Fibroblast of lung (primary cell): ENCODE data around the gene BCAN. TPM values are rescaled to one million over a fixed set of nuclear protein-coding genes. Genes with fewer than 3 reads are reported as not detected.

Source experiments
- DNase-seq, 2 donors: peaks; one replicate each; pipeline versions ENCODE4 v3.0.0 to v3.0.0-alpha.2; 2010; ENCODE audit warnings: low read depth in 2 of 2
- H2AFZ ChIP-seq: 2 replicates; pipeline ENCODE4 v1.5.1; 2012; ENCODE audit warnings: low read length, control low read depth, inconsistent platforms
- H3K27ac ChIP-seq: 2 replicates; pipeline ENCODE4 v1.5.1; 2011; ENCODE audit warnings: low read length, control low read depth; ENCODE audit not compliant: insufficient read depth
- H3K27me3 ChIP-seq: 2 replicates; pipeline ENCODE4 v1.5.1; 2011; ENCODE audit warnings: mild to moderate bottlenecking, low read length; ENCODE audit not compliant: control insufficient read depth, insufficient read depth
- H3K36me3 ChIP-seq: 2 replicates; pipeline ENCODE4 v1.5.1; 2011; ENCODE audit warnings: low read length; ENCODE audit not compliant: control insufficient read depth, insufficient read depth
- H3K4me1 ChIP-seq: 2 replicates; pipeline ENCODE4 v1.5.1; 2011; ENCODE audit warnings: low read length; ENCODE audit not compliant: control insufficient read depth, insufficient read depth; ENCODE audit errors: extremely low read depth
- H3K4me2 ChIP-seq: 2 replicates; pipeline ENCODE4 v1.5.1; 2011; ENCODE audit warnings: low read length, control low read depth; ENCODE audit not compliant: insufficient read depth; ENCODE audit errors: extremely low read depth
- H3K4me3 ChIP-seq, 4 experiments: fragments of 200-600 bp in 1 of 4; sonication (generic) in 1 of 4; replicated peaks in 1 of 4; 2 replicates each; pipeline ENCODE4 v1.5.1; 2011 to 2016; ENCODE audit warnings: low read length in 4 of 4, low read depth in 3 of 4, mild to moderate bottlenecking in 3 of 4, control low read depth in 2 of 4, inconsistent platforms in 1 of 4, mixed read lengths in 1 of 4; ENCODE audit not compliant: insufficient read depth in 1 of 4; ENCODE audit errors: control extremely low read depth in 1 of 4
- H3K79me2 ChIP-seq: 2 replicates; pipeline ENCODE4 v1.5.1; 2012; ENCODE audit warnings: mild to moderate bottlenecking, low read length, inconsistent platforms; ENCODE audit not compliant: control insufficient read depth, insufficient read depth
- H3K9ac ChIP-seq: 2 replicates; pipeline ENCODE4 v1.5.1; 2011; ENCODE audit warnings: mild to moderate bottlenecking, low read length, control low read depth; ENCODE audit not compliant: insufficient read depth
- H3K9me3 ChIP-seq: 2 replicates; pipeline ENCODE4 v1.5.1; 2012; ENCODE audit warnings: low read depth, low read length; ENCODE audit not compliant: control insufficient read depth, insufficient read depth
- H4K20me1 ChIP-seq: 2 replicates; pipeline ENCODE4 v1.5.1; 2011; ENCODE audit warnings: low read length; ENCODE audit not compliant: control insufficient read depth, insufficient read depth; ENCODE audit errors: extremely low read depth
- CTCF ChIP-seq, 2 donors: IDR thresholded peaks in 1 of 2; conservative IDR thresholded peaks in 1 of 2; 1 replicate in 1 of 2; 2 replicates in 1 of 2; pipeline ENCODE4 v1.5.1; 2011 to 2012; ENCODE audit warnings: low read length in 2 of 2, control low read depth in 1 of 2, inconsistent platforms in 1 of 2, low read depth in 1 of 2, mild to moderate bottlenecking in 1 of 2
- EZH2 ChIP-seq: IDR thresholded peaks from 2 replicates; pipeline ENCODE4 v1.5.1; 2012; ENCODE audit warnings: low read length, control low read depth, mild to moderate bottlenecking; ENCODE audit errors: missing control alignments
- polyA plus RNA-seq, 2 donors: library from polyadenylated mRNA; depleted of rRNA in 1 of 2; stranded (reverse) in 1 of 2; unstranded in 1 of 2; fragments of >200 nt; gene quantifications; 2 replicates each; pipeline ENCODE4 v1.2.1, GENCODE V29; 2011 to 2012; ENCODE audit warnings: missing spikeins in 1 of 2
- total RNA-seq: library from RNA; depleted of rRNA; stranded (reverse); fragments of >200 nt; gene quantifications from 2 replicates; pipeline ENCODE4 v1.2.1, GENCODE V29; 2014

BCAN gene
- total and polyA plus RNA-seq, 2 donors (not counting 1 experiment from before 2014, with no cell fraction given), result 0.03 TPM; not detected in 1

GRCh38 chr1:156657741-156658319 is 15.9 kb downstream of the BCAN start:
- Histone ChIP-seq H3K9ac (no peak overlapping the region), H3K27ac (no peak overlapping the region), H2AFZ (no peak overlapping the region), H3K9me3 (no peaks in the 10 kb centered on the region), H4K20me1 (no peaks in the 10 kb centered on the region), H3K4me1 (peaks cover 30% of the 10 kb centered on the region), H3K79me2 (no peaks in the 10 kb centered on the region), H3K4me2 (no peak overlapping the region), H3K36me3 (no peaks in the 10 kb centered on the region), H3K4me3 (peak overlapping the region in 1 of 4 experiments; percentile 47), H3K27me3 (peaks cover 16% of the 10 kb centered on the region)
- no peak for DNase-seq
- no peak for TF ChIP-seq EZH2
- no peak for TF ChIP-seq CTCF (conservative IDR thresholded peaks at IDR 0.05 in 1 of 2, IDR thresholded peaks at IDR 0.05 in 1 of 2; ENCODE audit: low read depth in 1 of 2, low read length in 2 of 2)

- Histone ChIP-seq H2AFZ (no peak overlapping the region), H3K36me3 (no peaks in the 10 kb centered on the region), H3K4me2 (no peak overlapping the region), H3K9ac (no peak overlapping the region), H3K4me1 (peaks cover 37% of the 10 kb centered on the region), H4K20me1 (no peaks in the 10 kb centered on the region), H3K79me2 (no peaks in the 10 kb centered on the region), H3K27me3 (peaks cover 16% of the 10 kb centered on the region), H3K4me3 (no peak overlapping the region), H3K27ac (no peak overlapping the region), H3K9me3 (no peaks in the 10 kb centered on the region)
- no peak for TF ChIP-seq EZH2
- TF ChIP-seq CTCF (conservative IDR thresholded peaks at IDR 0.05 in 1 of 2, IDR thresholded peaks at IDR 0.05 in 1 of 2; ENCODE audit: low read depth in 1 of 2, low read length in 2 of 2), result no peak
- no peak for DNase-seq
Observed at GRCh38 chr1:156658496-156658895, 16.6 kb downstream of the BCAN start.

- Histone ChIP-seq H3K4me2 (no peak overlapping the region), H3K27me3 (peaks cover 16% of the 10 kb centered on the region), H3K9ac (no peak overlapping the region), H3K79me2 (no peaks in the 10 kb centered on the region), H3K9me3 (no peaks in the 10 kb centered on the region), H3K27ac (no peak overlapping the region), H3K4me3 (no peak overlapping the region), H2AFZ (no peak overlapping the region), H3K4me1 (peaks cover 42% of the 10 kb centered on the region), H3K36me3 (no peaks in the 10 kb centered on the region), H4K20me1 (no peaks in the 10 kb centered on the region)
- no peak for DNase-seq
- TF ChIP-seq EZH2, result no peak
- TF ChIP-seq CTCF (conservative IDR thresholded peaks at IDR 0.05 in 1 of 2, IDR thresholded peaks at IDR 0.05 in 1 of 2; ENCODE audit: low read depth in 1 of 2, low read length in 2 of 2), result no peak
Observed at GRCh38 chr1:156658945-156659574, 17.1 kb downstream of the BCAN start.
